ENCODE data around the gene FILIP1. TPM values are rescaled to one million over a fixed set of nuclear protein-coding genes. Genes with fewer than 3 reads are reported as not detected.

The FILIP1 gene
- total RNA-seq, 2 donors from 2014 or later: not detected

- Mint-ChIP-seq H3K27ac (no peak overlapping the region), H3K36me3 (no peaks in the 10 kb centered on the region), H3K4me1 (ENCODE audit: low read depth in 2 of 2) (no peaks in the 10 kb centered on the region), H3K27me3 (no peaks in the 10 kb centered on the region), H3K4me3 (no peak overlapping the region), H3K9me3 (no peaks in the 10 kb centered on the region)
- ATAC-seq: peak in 1 of 2 donors; percentile 20
- DNase-seq (ENCODE audit: low spot score): no peak
These were observed 62.2 kb downstream of the FILIP1 start for GRCh38 chr6:75431379-75431778.

DNA sequence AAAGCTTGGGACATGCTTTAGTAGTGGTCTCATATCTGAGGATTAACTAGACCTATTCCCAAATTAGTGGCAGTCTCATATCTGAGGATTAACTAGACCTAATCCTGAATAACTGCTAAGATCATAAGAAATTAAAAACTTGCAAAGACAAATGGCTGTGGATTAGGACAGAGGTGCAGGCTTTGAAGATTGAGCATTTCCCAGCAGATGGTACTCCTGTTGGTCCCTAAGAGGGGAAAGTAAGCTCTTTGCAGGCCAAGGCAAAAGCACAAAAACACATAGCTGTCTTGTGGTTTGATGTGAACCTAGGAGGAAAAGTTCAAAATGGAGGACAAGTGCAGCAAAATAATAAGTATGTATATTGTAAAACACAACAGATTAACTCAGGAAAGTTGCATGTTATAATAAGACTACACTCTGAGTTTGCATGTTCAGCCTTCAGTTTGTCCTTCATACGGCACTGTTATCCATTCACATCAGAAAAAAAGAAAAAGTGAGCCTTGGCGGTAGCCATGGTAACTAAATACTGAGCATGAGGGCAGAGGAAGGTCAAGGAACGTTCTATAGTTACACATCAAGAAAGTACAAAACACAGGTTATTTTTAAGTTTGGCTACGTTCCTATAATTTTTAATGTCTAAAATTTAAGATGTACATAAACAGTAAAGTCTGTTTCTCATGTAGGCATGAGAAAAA, 62.8 kb downstream of the FILIP1 start:
- ATAC-seq: no peak
- Mint-ChIP-seq H3K4me1 (ENCODE audit: low read depth in 2 of 2) (no peaks in the 10 kb centered on the region), H3K4me3 (no peak overlapping the region), H3K9me3 (no peaks in the 10 kb centered on the region), H3K27me3 (no peaks in the 10 kb centered on the region), H3K27ac (no peak overlapping the region), H3K36me3 (no peaks in the 10 kb centered on the region)
- DNase-seq (ENCODE audit: low spot score): no peak

DNA sequence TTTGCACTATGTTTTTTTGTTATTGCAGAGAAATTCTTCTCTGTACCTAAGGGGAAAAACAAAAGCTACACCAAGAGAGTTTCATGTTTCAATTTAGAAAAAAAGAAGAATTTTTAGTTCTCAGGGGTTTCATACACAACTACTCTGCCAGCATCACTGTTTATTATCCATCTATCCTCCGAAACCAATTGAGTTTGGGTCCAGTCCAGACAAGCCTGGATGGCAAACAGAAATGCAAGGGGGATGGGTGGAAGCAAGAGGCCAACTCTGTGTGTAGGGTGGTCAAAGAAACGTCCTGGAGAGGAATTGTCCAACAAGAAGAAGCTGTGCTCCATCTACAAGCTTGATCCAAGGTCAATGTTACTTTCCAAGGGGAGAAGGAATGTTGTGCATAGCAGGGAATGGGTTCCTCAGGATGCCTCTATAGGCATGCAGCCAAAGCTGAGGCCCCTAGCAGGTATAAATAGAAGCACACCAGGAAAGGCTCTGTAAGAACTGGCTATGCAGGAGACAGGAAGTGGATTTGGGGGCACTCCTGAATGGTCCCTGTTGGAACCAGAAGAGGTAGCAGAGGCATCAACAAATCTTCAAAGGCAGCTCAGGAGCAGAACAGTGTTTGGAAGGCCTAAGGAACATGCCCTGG, 64.4 kb downstream of the FILIP1 start:
- ATAC-seq (no peak), DNase-seq (ENCODE audit: low spot score) (no peak)
- no peak overlapping the region for H3K27ac Mint-ChIP-seq
- no peak overlapping the region for H3K4me3 Mint-ChIP-seq
- no peaks in the 10 kb centered on the region for H3K27me3 Mint-ChIP-seq
- H3K9me3 Mint-ChIP-seq: no peaks in the 10 kb centered on the region
- peaks cover 0 to 9% of the 10 kb centered on the region in 2 donors for H3K4me1 Mint-ChIP-seq (ENCODE audit: low read depth in 2 of 2)
- H3K36me3 Mint-ChIP-seq: no peaks in the 10 kb centered on the region

DNA sequence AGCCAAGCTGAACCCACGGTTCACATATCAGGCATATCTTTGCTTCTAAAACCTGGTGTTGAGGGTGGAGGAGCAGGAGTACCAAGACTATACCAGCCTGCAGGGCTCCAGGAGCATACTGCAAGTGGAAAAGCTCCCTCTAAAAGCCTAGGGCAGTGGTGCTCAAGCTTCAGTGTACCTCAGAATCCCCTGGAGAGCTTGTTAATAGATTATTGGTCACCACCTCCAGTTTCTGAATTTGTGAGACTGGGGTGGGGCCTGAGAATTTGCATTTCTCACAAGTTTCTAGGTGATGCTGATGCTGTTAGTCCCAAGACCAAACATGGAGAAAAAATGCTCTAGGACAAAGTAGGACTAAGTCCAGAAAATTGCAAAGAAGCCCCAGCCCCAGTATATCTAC, 65.4 kb downstream of the FILIP1 start:
- DNase-seq (ENCODE audit: low spot score) (no peak), ATAC-seq (no peak)
- H3K4me1 Mint-ChIP-seq (ENCODE audit: low read depth in 2 of 2): peaks cover 0 to 9% of the 10 kb centered on the region in 2 donors
- no peak overlapping the region for H3K27ac Mint-ChIP-seq
- no peaks in the 10 kb centered on the region for H3K27me3 Mint-ChIP-seq
- no peak overlapping the region for H3K4me3 Mint-ChIP-seq
- H3K36me3 Mint-ChIP-seq: no peaks in the 10 kb centered on the region
- no peaks in the 10 kb centered on the region for H3K9me3 Mint-ChIP-seq

DNA sequence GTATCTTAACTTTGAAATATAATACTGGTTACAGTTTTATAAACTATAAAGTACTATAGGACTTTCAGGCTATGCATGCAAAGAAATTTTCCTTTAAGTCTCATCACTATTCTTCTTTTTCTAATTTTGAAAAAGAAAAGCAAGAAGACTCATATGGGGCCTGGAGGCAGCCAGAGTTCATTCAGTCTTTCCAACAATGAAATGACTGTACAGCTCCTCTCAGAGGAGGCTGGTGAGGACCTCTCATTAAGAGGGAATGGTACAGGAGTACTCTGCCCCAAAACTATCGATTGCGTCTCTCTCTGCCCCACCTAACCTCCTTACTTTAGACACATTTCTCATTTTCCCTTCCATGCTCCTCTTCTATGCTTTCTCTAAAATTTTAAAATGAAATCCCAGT, 66.3 kb downstream of the FILIP1 start:
- Mint-ChIP-seq H3K9me3 (no peaks in the 10 kb centered on the region), H3K27ac (no peak overlapping the region), H3K27me3 (no peaks in the 10 kb centered on the region), H3K4me1 (ENCODE audit: low read depth in 2 of 2) (peaks cover 0 to 9% of the 10 kb centered on the region in 2 donors), H3K36me3 (no peaks in the 10 kb centered on the region), H3K4me3 (no peak overlapping the region)
- no peak for ATAC-seq
- DNase-seq (ENCODE audit: low spot score): no peak

- H3K4me3 Mint-ChIP-seq: no peak overlapping the region
- H3K4me1 Mint-ChIP-seq (ENCODE audit: low read depth in 2 of 2): peaks cover 0 to 9% of the 10 kb centered on the region in 2 donors
- H3K36me3 Mint-ChIP-seq: no peaks in the 10 kb centered on the region
- ATAC-seq (no peak), DNase-seq (ENCODE audit: low spot score) (no peak)
- H3K9me3 Mint-ChIP-seq: no peaks in the 10 kb centered on the region
- H3K27ac Mint-ChIP-seq: no peak overlapping the region
- peaks cover 0 to 5% of the 10 kb centered on the region in 2 donors for H3K27me3 Mint-ChIP-seq
These were observed 68.7 kb downstream of the FILIP1 start for GRCh38 chr6:75424618-75425548.

DNA sequence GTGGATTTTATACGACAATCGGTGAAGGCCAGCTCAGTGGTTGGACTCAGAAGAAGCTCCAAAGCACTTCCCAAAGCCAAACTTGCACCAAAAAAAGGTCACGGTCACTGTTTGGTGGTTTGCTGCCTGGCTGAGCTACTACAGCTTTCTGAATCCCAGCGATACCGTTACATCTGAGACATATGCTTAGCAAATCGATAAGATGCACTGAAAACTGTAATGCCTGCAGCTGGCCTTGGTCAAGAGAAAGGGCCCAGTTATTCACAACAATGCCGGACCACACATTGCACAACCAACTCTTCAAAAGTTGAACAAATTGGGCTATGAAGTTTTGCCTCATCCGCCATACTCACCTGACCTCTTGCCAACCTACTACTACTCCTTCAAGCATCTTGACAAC, 70.2 kb downstream of the FILIP1 start:
- DNase-seq (ENCODE audit: low spot score) (no peak), ATAC-seq (no peak)
- Mint-ChIP-seq H3K27ac (no peak overlapping the region), H3K36me3 (no peaks in the 10 kb centered on the region), H3K27me3 (peaks cover 0 to 6% of the 10 kb centered on the region in 2 donors), H3K4me1 (ENCODE audit: low read depth in 2 of 2) (peaks cover 0 to 9% of the 10 kb centered on the region in 2 donors), H3K4me3 (no peak overlapping the region), H3K9me3 (no peaks in the 10 kb centered on the region)

- ATAC-seq: no peak
- H3K36me3 Mint-ChIP-seq: no peaks in the 10 kb centered on the region
- peaks cover 0 to 9% of the 10 kb centered on the region in 2 donors for H3K4me1 Mint-ChIP-seq (ENCODE audit: low read depth in 2 of 2)
- no peaks in the 10 kb centered on the region for H3K9me3 Mint-ChIP-seq
- H3K27me3 Mint-ChIP-seq: peaks cover 0 to 12% of the 10 kb centered on the region in 2 donors
- no peak for DNase-seq (ENCODE audit: low spot score)
- no peak overlapping the region for H3K4me3 Mint-ChIP-seq
- H3K27ac Mint-ChIP-seq: no peak overlapping the region
These were observed 71.5 kb downstream of the FILIP1 start for GRCh38 chr6:75422024-75422639.

GRCh38 chr6:75421316-75422023, 72.1 kb downstream of the FILIP1 start:
- Mint-ChIP-seq H3K4me3 (no peak overlapping the region), H3K9me3 (no peaks in the 10 kb centered on the region), H3K36me3 (no peaks in the 10 kb centered on the region), H3K4me1 (ENCODE audit: low read depth in 2 of 2) (peaks cover 0 to 9% of the 10 kb centered on the region in 2 donors), H3K27me3 (peaks cover 0 to 12% of the 10 kb centered on the region in 2 donors), H3K27ac (no peak overlapping the region)
- DNase-seq (ENCODE audit: low spot score) (no peak), ATAC-seq (no peak)

GRCh38 chr6:75419980-75420379, 73.6 kb downstream of the FILIP1 start:
- H3K9me3 Mint-ChIP-seq: no peaks in the 10 kb centered on the region
- H3K36me3 Mint-ChIP-seq: no peaks in the 10 kb centered on the region
- H3K27me3 Mint-ChIP-seq: peaks cover 0 to 12% of the 10 kb centered on the region in 2 donors
- DNase-seq (ENCODE audit: low spot score): no peak
- no peak overlapping the region for H3K27ac Mint-ChIP-seq
- peaks cover 0 to 3% of the 10 kb centered on the region in 2 donors for H3K4me1 Mint-ChIP-seq (ENCODE audit: low read depth in 2 of 2)
- no peak overlapping the region for H3K4me3 Mint-ChIP-seq
- no peak for ATAC-seq

GRCh38 chr6:75419416-75419815, 74.2 kb downstream of the FILIP1 start:
- Mint-ChIP-seq H3K9me3 (no peaks in the 10 kb centered on the region), H3K27me3 (peaks cover 0 to 12% of the 10 kb centered on the region in 2 donors)

DNA sequence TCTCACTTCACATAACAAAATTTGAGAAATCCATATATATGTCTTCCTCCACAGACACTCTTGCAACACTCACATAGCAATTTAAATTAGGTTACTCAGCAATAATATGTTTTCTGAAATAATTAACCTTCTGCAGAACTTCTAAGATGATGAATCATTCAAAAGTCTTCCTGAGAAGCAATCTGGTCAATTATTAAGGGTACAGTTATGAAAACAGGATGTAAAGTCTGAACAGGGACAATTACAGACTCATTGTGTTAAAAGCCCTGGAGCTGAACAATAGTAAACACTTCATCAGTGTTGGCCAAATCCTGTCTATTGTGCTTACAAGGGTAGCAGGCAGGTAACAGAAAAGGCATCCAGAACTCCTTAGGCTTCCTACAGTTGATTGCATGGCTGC, 75.4 kb downstream of the FILIP1 start:
- no peaks in the 10 kb centered on the region for H3K36me3 Mint-ChIP-seq
- H3K4me1 Mint-ChIP-seq (ENCODE audit: low read depth in 2 of 2): no peaks in the 10 kb centered on the region
- H3K27me3 Mint-ChIP-seq: peaks cover 0 to 12% of the 10 kb centered on the region in 2 donors
- ATAC-seq (no peak), DNase-seq (ENCODE audit: low spot score) (no peak)
- H3K9me3 Mint-ChIP-seq: no peaks in the 10 kb centered on the region
- H3K4me3 Mint-ChIP-seq: no peak overlapping the region
- no peak overlapping the region for H3K27ac Mint-ChIP-seq

More at GRCh38 chr6:75419416-75419815, 74.2 kb downstream of the FILIP1 start:
- Mint-ChIP-seq H3K4me3 (no peak overlapping the region), H3K27ac (no peak overlapping the region), H3K36me3 (no peaks in the 10 kb centered on the region), H3K4me1 (ENCODE audit: low read depth in 2 of 2) (no peaks in the 10 kb centered on the region)
- ATAC-seq (no peak), DNase-seq (ENCODE audit: low spot score) (no peak)

DNA sequence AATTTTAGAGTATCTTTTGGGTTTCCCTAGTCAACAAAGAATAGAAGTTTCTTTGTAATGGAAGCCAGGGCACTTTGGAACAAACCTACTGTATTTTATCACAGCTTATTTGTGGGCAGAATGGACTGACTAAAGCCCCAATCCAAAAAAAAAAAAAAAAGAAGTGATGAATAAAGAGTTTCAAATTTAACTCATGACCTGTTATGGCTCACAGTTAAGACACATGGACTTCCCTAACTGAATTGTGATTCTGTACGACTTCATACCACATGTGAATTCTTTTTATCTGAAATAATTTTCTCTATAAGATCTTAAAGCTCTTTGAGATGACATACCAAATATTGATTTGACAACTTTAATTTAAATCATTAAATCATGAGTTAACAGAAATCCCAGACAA, 77.2 kb downstream of the FILIP1 start:
- Mint-ChIP-seq H3K4me1 (ENCODE audit: low read depth in 2 of 2) (no peaks in the 10 kb centered on the region), H3K27me3 (peaks cover 2 to 14% of the 10 kb centered on the region in 2 donors), H3K27ac (no peak overlapping the region), H3K4me3 (no peak overlapping the region), H3K9me3 (no peaks in the 10 kb centered on the region), H3K36me3 (no peaks in the 10 kb centered on the region)
- no peak for DNase-seq (ENCODE audit: low spot score)
- ATAC-seq: no peak

Measured in natural killer cell treated with Interleukin-12 subunit alpha and Interleukin-12 subunit beta and Interleukin-15 and Interleukin-18, amount 100 ng/mL, for 72 hours (primary cell).